Cerebellar nuclear complex (tissue), 1 donor: ENCODE results near the gene ANAPC16.
"Not testable (repeated sequence)": the region's sequence is repeated elsewhere in the genome, so short reads cannot be mapped to it uniquely, and the experiment has no call there.

Experiments
- DNase-seq, 2 experiments: peaks; one replicate each; lab custom pipeline; 2025; lab: John Stamatoyannopoulos, UW

The ANAPC16 gene

DNA sequence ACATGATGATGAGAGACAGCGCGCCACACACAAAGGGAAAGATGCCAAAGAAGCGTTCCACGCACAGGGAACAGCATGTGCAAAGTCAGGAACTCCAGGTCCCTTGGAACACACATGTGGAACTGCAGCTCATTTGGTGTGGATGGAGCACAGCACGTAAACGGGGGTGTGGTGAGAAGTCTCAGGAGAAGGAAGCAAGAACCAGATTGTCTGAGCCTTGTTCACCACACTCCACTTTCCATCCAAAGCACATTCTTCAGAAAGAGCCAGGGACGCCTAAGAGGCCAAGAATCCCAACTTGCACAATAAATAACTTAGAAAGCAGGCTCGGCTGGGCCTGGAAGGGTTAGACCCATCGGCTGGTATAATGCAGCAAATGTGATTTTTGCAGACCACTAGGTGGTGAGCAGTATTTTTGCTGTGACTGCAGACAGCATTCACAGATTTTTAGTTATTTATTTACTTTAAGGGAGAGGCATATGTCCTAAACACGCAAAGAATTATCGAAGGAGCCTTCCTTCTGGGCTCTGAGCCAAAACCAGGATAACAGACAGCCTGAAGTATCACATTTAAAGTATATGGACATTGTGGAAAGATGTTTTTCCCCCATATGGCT, 28.1 kb downstream of the ANAPC16 start:
- no peak for DNase-seq

DNA sequence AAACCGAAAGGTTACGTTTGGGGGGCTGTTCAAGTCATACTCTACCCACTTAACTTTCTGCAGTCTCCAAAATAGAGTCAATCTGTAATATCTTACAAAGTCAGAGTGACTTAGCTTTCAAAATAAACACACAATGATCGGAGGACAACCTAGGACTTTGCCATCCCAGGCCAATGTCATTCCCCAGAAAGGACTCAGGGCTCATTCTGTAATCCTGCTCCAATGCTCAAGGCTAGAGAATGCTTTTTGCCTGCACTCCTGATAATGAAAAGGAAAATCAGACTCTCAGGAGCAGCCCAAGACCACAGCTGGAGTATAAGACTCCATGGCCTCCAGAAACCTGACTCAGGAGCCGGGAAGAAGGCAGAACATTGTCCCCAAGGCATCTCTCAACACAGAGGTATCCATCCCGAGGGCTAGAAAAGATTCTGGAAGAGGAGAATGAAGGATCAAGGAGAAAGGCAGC, 28.8 kb downstream of the ANAPC16 start:
- no peak for DNase-seq

DNA sequence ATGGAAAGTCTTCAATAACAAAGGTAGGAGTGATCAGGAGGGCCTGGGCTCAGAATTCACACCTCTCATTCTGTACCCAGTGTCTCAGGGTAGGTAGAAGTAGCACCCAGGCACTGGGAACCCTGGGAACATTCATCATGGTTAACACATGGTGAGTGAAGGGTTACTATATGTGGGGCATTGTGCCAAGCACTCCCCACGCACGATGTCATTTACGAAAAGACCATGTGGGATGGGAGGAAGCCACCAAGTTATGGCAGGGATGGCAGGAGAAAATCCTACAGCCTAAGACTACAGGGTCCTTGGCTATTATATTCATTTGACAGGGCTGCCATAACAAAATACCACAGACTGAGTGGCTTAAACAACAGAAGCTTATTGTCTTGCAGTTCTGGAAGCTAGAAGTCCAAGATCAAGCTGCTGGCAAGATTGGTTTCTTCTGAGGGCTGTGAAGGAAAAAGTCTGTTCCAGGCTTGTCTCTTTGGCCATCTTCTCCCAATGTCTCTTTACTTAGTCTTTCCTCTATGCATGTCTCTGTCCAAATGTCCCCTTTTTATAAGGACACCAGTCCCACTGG, 30.2 kb downstream of the ANAPC16 start:
- no peak for DNase-seq

DNA sequence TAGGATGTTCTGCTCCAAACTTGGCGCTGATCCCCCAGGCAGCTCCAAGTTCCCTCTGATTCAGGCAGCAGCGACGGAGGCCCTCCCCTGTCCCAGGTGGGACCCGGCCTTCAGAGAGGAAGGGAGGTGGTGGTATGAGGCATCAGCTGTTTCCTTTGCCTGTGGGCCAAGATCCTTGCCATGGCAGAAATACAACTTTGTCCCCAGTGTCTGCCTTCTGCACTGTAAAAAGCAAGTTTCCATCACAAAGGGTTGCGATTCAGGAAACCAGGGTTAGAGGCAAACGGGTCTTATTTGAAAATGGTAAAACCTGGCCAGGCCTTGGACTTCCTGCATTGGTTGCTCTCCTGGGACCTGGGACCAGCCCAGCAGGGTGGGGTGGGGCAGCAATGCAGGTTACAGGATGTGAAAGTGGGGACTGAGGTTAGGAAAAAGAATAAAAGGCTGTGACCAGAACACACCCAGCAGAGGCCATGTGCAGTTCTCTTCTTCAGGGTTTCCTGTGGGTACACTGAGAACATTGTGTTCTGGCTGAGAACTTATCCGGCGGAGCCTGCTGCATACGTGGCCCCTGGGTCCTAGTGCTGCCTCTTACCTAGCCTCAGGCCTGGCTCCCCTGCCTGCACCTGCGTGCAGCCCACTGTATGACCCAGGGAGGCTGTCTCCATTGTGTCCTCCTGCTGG, 32.8 kb downstream of the ANAPC16 start:
- DNase-seq = peak; percentile 55 to 83

GRCh38 chr10:72249176-72249862, 33.5 kb downstream of the ANAPC16 start:
- not testable (repeated sequence) for DNase-seq

DNA sequence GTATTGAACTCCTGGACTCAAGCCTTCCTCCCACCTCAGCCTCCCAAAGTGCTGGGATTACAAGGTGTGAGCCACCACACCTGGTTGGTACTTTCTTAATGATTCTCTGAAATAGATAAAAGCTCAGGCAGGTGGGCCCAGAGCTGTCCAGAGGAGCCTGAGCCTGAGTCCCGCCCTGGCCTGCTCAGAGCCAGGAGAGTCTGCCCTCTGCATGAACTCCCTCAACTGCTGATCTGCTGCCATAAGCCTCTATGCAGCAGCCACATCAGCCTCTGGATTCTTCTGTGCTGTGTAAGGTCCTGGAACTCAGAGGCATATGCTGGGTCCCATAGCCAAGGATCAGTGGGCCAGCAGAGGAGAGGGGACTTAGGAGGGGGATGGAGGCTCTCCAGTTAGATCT, 34.9 kb downstream of the ANAPC16 start:
- DNase-seq = no peak

DNA sequence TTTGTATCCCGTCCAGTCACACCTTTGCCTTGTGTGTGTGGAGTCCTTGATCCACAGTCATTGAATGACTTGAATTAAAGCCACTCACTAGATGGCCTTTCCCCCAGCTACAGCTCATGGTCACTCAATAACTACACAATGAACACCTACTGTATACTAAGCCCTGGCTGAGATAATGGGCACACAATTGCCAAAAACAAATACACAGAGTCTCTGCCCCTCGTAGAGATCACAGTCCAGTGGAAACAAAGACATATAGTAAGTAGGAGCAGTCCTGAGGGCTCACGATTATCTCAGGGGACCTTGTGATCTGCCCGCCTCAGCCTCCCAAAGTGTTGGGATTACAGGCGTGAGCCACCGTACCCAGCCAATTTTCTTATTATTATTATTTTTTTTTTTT, 35.8 kb downstream of the ANAPC16 start:
- DNase-seq = no peak

DNA sequence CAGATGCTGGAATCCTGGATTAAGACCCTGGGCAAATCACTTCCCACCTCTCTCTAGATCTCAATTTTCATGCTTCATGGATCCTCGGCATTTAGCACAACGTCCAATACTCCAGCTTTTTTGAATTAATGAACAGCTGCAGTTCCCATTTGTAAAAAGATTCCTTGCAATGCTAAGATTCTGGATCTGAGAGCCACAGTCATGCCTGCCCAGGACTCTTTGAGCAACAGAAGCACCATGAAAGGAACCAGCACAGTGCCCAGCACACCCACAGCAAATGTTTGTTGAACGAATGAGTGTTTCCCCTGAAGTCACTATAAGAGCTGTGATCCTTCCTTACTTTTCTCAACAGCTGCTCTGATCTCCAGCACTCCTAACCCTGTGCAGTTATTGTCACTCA, 37.2 kb downstream of the ANAPC16 start:
- no peak for DNase-seq

GRCh38 chr10:72253578-72253977, 37.8 kb downstream of the ANAPC16 start:
- no peak for DNase-seq

DNA sequence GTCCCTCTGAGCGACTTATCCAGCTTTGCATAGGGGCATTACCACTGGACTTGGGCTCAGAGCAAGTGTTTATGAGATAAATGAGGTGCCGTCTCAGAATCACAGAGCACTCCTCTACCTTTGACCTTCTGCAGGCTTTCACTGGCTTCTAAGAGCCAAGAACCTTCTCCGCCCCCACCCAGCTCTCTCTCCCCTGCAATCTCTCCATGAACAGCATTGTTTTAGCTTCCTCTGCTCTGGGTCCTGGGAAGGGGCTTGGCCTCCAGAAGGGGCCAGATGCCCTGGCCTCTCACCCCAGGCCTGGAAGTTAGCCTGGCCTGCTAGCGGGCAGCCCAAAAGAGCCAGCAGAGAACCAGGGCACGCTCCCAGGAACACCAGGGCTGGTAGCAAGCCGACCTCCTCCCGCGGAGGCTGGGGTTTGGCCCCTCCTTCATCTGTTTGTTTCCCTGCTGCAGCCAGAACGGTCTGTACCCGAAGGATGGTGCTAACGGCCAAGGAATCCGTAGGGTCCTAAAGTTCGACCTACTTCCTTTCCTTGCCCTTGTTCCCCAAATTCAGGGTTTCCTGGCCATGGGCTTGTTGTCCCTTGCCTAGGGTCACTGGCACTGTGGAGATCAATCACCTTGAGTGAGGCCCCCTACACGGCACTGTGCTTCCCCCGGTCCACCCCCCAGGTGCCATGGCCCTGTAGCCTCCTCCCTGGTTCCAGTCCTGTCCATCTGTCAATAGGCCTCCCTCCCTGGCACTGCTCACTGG, 39.2 kb downstream of the ANAPC16 start:
- DNase-seq = peak; percentile 76 to 96

GRCh38 chr10:72255977-72256729, 40.3 kb downstream of the ANAPC16 start:
- DNase-seq = peak; percentile 33 to 78

DNA sequence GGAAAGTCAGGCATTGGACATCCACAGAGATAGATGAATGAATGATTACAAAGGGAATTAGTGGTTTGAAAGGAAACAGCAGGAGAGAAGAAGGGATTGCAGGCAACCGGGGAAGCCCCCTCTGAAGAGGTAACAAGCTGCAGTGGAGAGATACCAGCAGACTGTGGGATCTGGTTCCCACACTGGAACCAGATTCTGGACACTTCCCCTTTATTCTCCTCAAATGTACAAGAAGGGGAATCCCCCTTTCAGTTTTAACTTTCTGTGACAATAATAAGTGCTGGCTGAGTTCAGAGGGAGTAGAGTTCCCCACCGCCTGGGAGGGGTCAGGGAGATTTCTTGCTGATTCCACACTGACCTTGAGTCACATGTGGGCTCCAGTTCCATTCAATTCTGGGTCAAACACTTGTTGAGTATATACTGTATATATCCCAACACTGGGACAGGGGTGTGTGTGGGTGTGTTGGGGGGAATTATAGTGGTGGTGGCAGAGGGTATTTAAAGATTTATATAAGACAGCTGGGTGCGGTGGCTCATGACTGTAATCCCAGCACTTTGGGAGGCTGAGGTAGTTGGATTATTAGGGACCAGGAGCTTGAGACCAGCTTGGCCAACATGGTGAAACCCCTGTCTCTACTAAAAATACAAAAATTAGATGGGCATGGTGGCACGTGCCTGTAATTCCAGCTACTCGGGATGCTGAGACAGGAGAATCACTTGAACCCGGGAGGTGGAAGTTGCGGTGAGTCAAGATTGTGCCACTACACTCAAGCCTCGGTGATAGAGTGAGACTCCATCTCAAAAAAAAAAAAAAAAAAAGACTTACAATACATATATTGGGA, 41.5 kb downstream of the ANAPC16 start:
- DNase-seq = no peak

DNA sequence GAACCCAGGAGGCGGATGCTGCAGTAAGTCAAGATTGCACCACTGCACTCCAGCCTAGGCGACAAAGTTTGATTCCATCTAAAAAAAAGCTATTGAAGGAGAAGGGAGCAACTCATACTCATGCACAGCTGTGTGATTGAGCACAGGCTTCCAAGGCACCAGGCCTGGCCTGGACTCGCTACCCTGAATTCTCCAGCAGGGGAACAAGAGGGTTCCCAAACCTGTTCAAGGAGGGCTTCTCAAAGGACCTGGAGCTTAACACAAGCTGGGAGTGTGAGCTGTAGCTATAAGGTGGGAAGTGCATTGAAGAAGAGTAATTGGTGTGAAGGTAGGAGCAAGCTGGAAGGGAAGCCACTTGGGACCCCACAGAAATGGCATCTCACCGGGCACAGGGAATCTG, 42.8 kb downstream of the ANAPC16 start:
- DNase-seq = no peak

- no peak for DNase-seq
Measured at GRCh38 chr10:72259491-72260238, 43.9 kb downstream of the ANAPC16 start.

- DNase-seq = peak in 1 of 2 experiments; percentile 41
Measured at GRCh38 chr10:72260239-72260975, 44.6 kb downstream of the ANAPC16 start.

GRCh38 chr10:72260976-72261783, 45.4 kb downstream of the ANAPC16 start:
- no peak for DNase-seq

GRCh38 chr10:72261784-72262404, 46.1 kb downstream of the ANAPC16 start:
- no peak for DNase-seq
